HG03354 (cell line): Measurements from ENCODE around the gene PLEKHG7.
A peak's percentile ranks its signal among the peaks of the same experiment; 100 is the strongest.
"Not testable (repeated sequence)": the region's sequence is repeated elsewhere in the genome, so short reads cannot be mapped to it uniquely, and the experiment has no call there.

ENCODE experiments used
- ATAC-seq: cut with Tn5 transposase; IDR thresholded peaks from one replicate; pipeline ENCODE4 v1.9.1; 2021; ENCODE audit warnings: mild to moderate bottlenecking; ENCODE audit not compliant: unreplicated experiment, poor library complexity, severe bottlenecking

The PLEKHG7 gene

GRCh38 chr12:92740411-92740810, 37.6 kb downstream of the PLEKHG7 start:
- ATAC-seq, result no peak

- ATAC-seq, result no peak
Observed at GRCh38 chr12:92743026-92743425, 40.2 kb downstream of the PLEKHG7 start.

- no peak for ATAC-seq
Observed at GRCh38 chr12:92745856-92746550, 43.2 kb downstream of the PLEKHG7 start.

GRCh38 chr12:92747151-92747550, 44.4 kb downstream of the PLEKHG7 start:
- no peak for ATAC-seq

GRCh38 chr12:92749691-92750090, 46.9 kb downstream of the PLEKHG7 start:
- not testable (repeated sequence) for ATAC-seq

GRCh38 chr12:92753976-92754885, 51.4 kb downstream of the PLEKHG7 start:
- ATAC-seq, result no peak

- no peak for ATAC-seq
Observed at GRCh38 chr12:92756898-92757596, 54.3 kb downstream of the PLEKHG7 start.

- no peak for ATAC-seq
Observed at GRCh38 chr12:92757597-92758121, 54.9 kb downstream of the PLEKHG7 start.

- no peak for ATAC-seq
Observed at GRCh38 chr12:92759634-92760268, 57.0 kb downstream of the PLEKHG7 start.

- no peak for ATAC-seq
Observed at GRCh38 chr12:92762773-92763172, 60.0 kb downstream of the PLEKHG7 start.

- ATAC-seq, result no peak
Observed at GRCh38 chr12:92764831-92765230, 62.0 kb downstream of the PLEKHG7 start.

GRCh38 chr12:92765871-92766270, 63.1 kb downstream of the PLEKHG7 start:
- no peak for ATAC-seq

- ATAC-seq, result peak; percentile 86
Observed at GRCh38 chr12:92769124-92769901, 66.5 kb downstream of the PLEKHG7 start.

GRCh38 chr12:92771001-92771400, 68.2 kb downstream of the PLEKHG7 start:
- no peak for ATAC-seq

GRCh38 chr12:92775416-92775815, 72.6 kb downstream of the PLEKHG7 start:
- no peak for ATAC-seq

- ATAC-seq, result no peak
Observed at GRCh38 chr12:92778525-92778924, 75.7 kb downstream of the PLEKHG7 start.

GRCh38 chr12:92779902-92780301, 77.1 kb downstream of the PLEKHG7 start:
- ATAC-seq, result no peak

- no peak for ATAC-seq
Observed at GRCh38 chr12:92784356-92784755, 81.6 kb downstream of the PLEKHG7 start.
